CD14-positive monocyte (primary cell): ENCODE results near the gene PTPRE. TPM values are rescaled to one million over a fixed set of nuclear protein-coding genes. Genes with fewer than 3 reads are reported as not detected.
A peak's percentile ranks its signal among the peaks of the same experiment; 100 is the strongest.

Experiments used
- DNase-seq, 3 donors: peaks; one replicate each; pipeline ENCODE4 v3.0.0-alpha.2; 2011 to 2022
- H2AFZ ChIP-seq: 2 replicates; pipeline ENCODE4 v1.6.0; 2012; ENCODE audit warnings: mild to moderate bottlenecking, low read depth, low read length, inconsistent platforms; ENCODE audit not compliant: insufficient read depth, poor library complexity, severe bottlenecking
- H3K27ac ChIP-seq, 2 donors: 1 replicate in 1 of 2; 2 replicates in 1 of 2; pipeline ENCODE4 v1.5.1; 2012 to 2013; ENCODE audit warnings: low read length in 2 of 2, control low read depth in 1 of 2, inconsistent platforms in 1 of 2, low read depth in 1 of 2, mild to moderate bottlenecking in 1 of 2
- H3K27me3 ChIP-seq, 2 donors: one replicate each; pipeline versions ENCODE4 v1.6.0 to v1.6.1; 2011 to 2013; ENCODE audit warnings: low read length in 2 of 2; ENCODE audit not compliant: control insufficient read depth in 2 of 2, insufficient read depth in 2 of 2
- H3K36me3 ChIP-seq, 2 donors: replicated peaks in 1 of 2; 1 replicate in 1 of 2; 2 replicates in 1 of 2; pipeline versions ENCODE4 v1.5.1 to v1.6.1; 2012 to 2013; ENCODE audit warnings: low read length in 2 of 2, control low read depth in 1 of 2, inconsistent platforms in 1 of 2, mild to moderate bottlenecking in 1 of 2; ENCODE audit not compliant: insufficient read depth in 2 of 2, control insufficient read depth in 1 of 2
- H3K4me1 ChIP-seq, 2 donors: 1 replicate in 1 of 2; 2 replicates in 1 of 2; pipeline versions ENCODE4 v1.5.1 to v1.6.1; 2012 to 2013; ENCODE audit warnings: low read length in 2 of 2, control low read depth in 1 of 2, inconsistent platforms in 1 of 2, mild to moderate bottlenecking in 1 of 2, moderate library complexity in 1 of 2; ENCODE audit not compliant: insufficient read depth in 2 of 2, control insufficient read depth in 1 of 2
- H3K4me2 ChIP-seq: replicated peaks from 2 replicates; pipeline ENCODE3; 2012; ENCODE audit warnings: low read length, moderate library complexity, mild to moderate bottlenecking; ENCODE audit not compliant: poor library complexity, severe bottlenecking; ENCODE audit errors: extremely low read depth
- H3K4me3 ChIP-seq, 3 experiments: fragments of 200-600 bp in 1 of 3; sonication (generic) in 1 of 3; replicated peaks in 1 of 3; 1 replicate in 2 of 3; 2 replicates in 1 of 3; pipeline ENCODE4 v1.5.1; 2011 to 2013; ENCODE audit warnings: low read length in 3 of 3, mild to moderate bottlenecking in 3 of 3, control low read depth in 2 of 3, low read depth in 2 of 3, inconsistent platforms in 1 of 3, moderate library complexity in 1 of 3
- H3K79me2 ChIP-seq: 2 replicates; pipeline ENCODE4 v1.6.0; 2012; ENCODE audit warnings: mild to moderate bottlenecking, control low read depth, inconsistent platforms, low read length, moderate library complexity; ENCODE audit not compliant: insufficient read depth
- H3K9ac ChIP-seq: 2 replicates; pipeline ENCODE4 v1.6.0; 2017; ENCODE audit warnings: low read length, mild to moderate bottlenecking; ENCODE audit not compliant: insufficient read depth, poor library complexity, severe bottlenecking
- H3K9me3 ChIP-seq, 2 donors: replicated peaks in 1 of 2; 1 replicate in 1 of 2; 2 replicates in 1 of 2; pipeline versions ENCODE4 v1.5.1 to v1.6.1; 2012 to 2013; ENCODE audit warnings: low read length in 2 of 2, control low read depth in 1 of 2; ENCODE audit not compliant: control insufficient read depth in 1 of 2, insufficient read depth in 1 of 2
- H4K20me1 ChIP-seq: 2 replicates; pipeline ENCODE4 v1.6.0; 2012; ENCODE audit warnings: mild to moderate bottlenecking, low read length, control low read depth, moderate library complexity; ENCODE audit not compliant: insufficient read depth
- H3K27ac Mint-ChIP-seq, 7 donors: one replicate each; pipeline ENCODE4 v1.8.0; 2020; ENCODE audit warnings: mild to moderate bottlenecking in 7 of 7, mixed read lengths in 7 of 7, moderate library complexity in 6 of 7, inconsistent platforms in 2 of 7
- H3K27me3 Mint-ChIP-seq, 3 donors: one replicate each; pipeline ENCODE4 v1.8.0; 2021 to 2022; ENCODE audit warnings: low read depth in 3 of 3, mild to moderate bottlenecking in 3 of 3, mixed read lengths in 3 of 3, moderate library complexity in 3 of 3, inconsistent platforms in 1 of 3
- H3K36me3 Mint-ChIP-seq, 2 donors: one replicate each; pipeline ENCODE4 v1.8.0; 2020; ENCODE audit warnings: mixed read lengths in 2 of 2, inconsistent platforms in 1 of 2, mild to moderate bottlenecking in 1 of 2
- H3K4me1 Mint-ChIP-seq: one replicate; pipeline ENCODE4 v1.8.0; 2020; ENCODE audit warnings: mild to moderate bottlenecking, mixed read lengths
- H3K4me3 Mint-ChIP-seq, 2 donors: one replicate each; pipeline ENCODE4 v1.8.0; 2020; ENCODE audit warnings: mild to moderate bottlenecking in 2 of 2, mixed read lengths in 2 of 2, moderate library complexity in 1 of 2
- H3K9me3 Mint-ChIP-seq, 7 donors: one replicate each; pipeline ENCODE4 v1.8.0; 2020 to 2022; ENCODE audit warnings: mixed read lengths in 7 of 7, mild to moderate bottlenecking in 6 of 7, moderate library complexity in 6 of 7, inconsistent platforms in 2 of 7
- CTCF ChIP-seq: fragments of 200-600 bp; IDR thresholded peaks from one replicate; pipeline ENCODE4 v1.8.0; 2022; ENCODE audit warnings: antibody characterized with exemption, mild to moderate bottlenecking
- WGBS: methylation state at CpG from one replicate; pipeline ENCODE4 v1.1.5; 2013; ENCODE audit warnings: missing lambda C conversion rate; ENCODE audit not compliant: insufficient coverage; 5-methylcytosine and 5-hydroxymethylcytosine counted together
- intact Hi-C, 2 donors: fragments of 100-400 bp; cut with micrococcal nuclease; formaldehyde crosslinking; loops; one replicate each; pipeline versions ENCODE4 v1.15.0 to v1.15.1; 2023
- polyA plus RNA-seq, 3 donors: library from polyadenylated mRNA; depleted of rRNA in 1 of 3; unstranded in 2 of 3; stranded (reverse) in 1 of 3; fragments of 300-500 nt in 2 of 3; fragments of >200 nt in 1 of 3; fragmentation: Illumina TruSeq in 2 of 3; gene quantifications; 1 replicate in 2 of 3; 2 replicates in 1 of 3; pipeline ENCODE4 v1.2.3, GENCODE V29; 2012 to 2021

Gene PTPRE
- polyA plus RNA-seq, 3 donors, result 95.2 to 271 (median 125) TPM

- Histone ChIP-seq H3K79me2 (peaks cover 30% of the 10 kb centered on the region), H3K4me1 (no peaks in the 10 kb centered on the region), H3K4me3 (no peak overlapping the region), H3K27me3 (no peaks in the 10 kb centered on the region), H3K27ac (no peak overlapping the region), H3K9ac (no peak overlapping the region), H4K20me1 (no peaks in the 10 kb centered on the region), H2AFZ (no peak overlapping the region), H3K36me3 (peaks cover 20 to 48% of the 10 kb centered on the region in 2 donors), H3K9me3 (no peaks in the 10 kb centered on the region), H3K4me2 (no peak overlapping the region)
- intact Hi-C loops, result no loop called here
- H3K27me3 Mint-ChIP-seq, result peaks cover 0 to 5% (median 2%) of the 10 kb centered on the region in 3 donors
- 96% methylated on average over 5 of the region's 11 CpGs for WGBS
- no peak overlapping the region for H3K4me3 Mint-ChIP-seq
- no peak for TF ChIP-seq CTCF
- H3K36me3 Mint-ChIP-seq, result peaks cover 36 to 40% of the 10 kb centered on the region in 2 donors
- H3K4me1 Mint-ChIP-seq, result peaks cover 11% of the 10 kb centered on the region
- no peak for DNase-seq
- no peaks in the 10 kb centered on the region for H3K9me3 Mint-ChIP-seq
- peak overlapping the region in 3 of 7 donors; percentile 32 to 42 (median 40) for H3K27ac Mint-ChIP-seq
Observed at GRCh38 chr10:128095027-128095752, 188.3 kb downstream of the PTPRE start.

- Histone ChIP-seq H4K20me1 (no peaks in the 10 kb centered on the region), H3K36me3 (peaks cover 27 to 55% of the 10 kb centered on the region in 2 donors), H3K4me3 (no peak overlapping the region), H3K9ac (no peak overlapping the region), H3K4me2 (no peak overlapping the region), H2AFZ (no peak overlapping the region), H3K27me3 (no peaks in the 10 kb centered on the region), H3K9me3 (no peaks in the 10 kb centered on the region), H3K27ac (no peak overlapping the region), H3K4me1 (no peaks in the 10 kb centered on the region), H3K79me2 (peaks cover 37% of the 10 kb centered on the region)
- Mint-ChIP-seq H3K9me3 (no peaks in the 10 kb centered on the region), H3K27ac (peak overlapping the region in 4 of 7 donors; percentile 13 to 71 (median 46)), H3K4me3 (no peak overlapping the region), H3K4me1 (peaks cover 11% of the 10 kb centered on the region), H3K36me3 (peaks cover 41 to 45% of the 10 kb centered on the region in 2 donors), H3K27me3 (peaks cover 0 to 3% (median 2%) of the 10 kb centered on the region in 3 donors)
- DNase-seq, result no peak
- 29% methylated on average over 7 of the region's 11 CpGs for WGBS
- no peak for TF ChIP-seq CTCF
- intact Hi-C loops, result no loop called here
Observed at GRCh38 chr10:128095753-128096469, 189.0 kb downstream of the PTPRE start.
